Activated CD4-positive, alpha-beta T cell treated with anti-CD3 and anti-CD28 coated beads, Interleukin-2, amount 50 U/mL, for 16 hours (primary cell): ENCODE data around the gene SLC12A7.
A peak's percentile ranks its signal among the peaks of the same experiment; 100 is the strongest.

Source experiments
- DNase-seq: peaks from one replicate; pipeline ENCODE4 v3.0.0-alpha.2; 2020

Gene SLC12A7

GRCh38 chr5:1014346-1014745 is 97.5 kb downstream of the SLC12A7 start:
- no peak for DNase-seq

DNA sequence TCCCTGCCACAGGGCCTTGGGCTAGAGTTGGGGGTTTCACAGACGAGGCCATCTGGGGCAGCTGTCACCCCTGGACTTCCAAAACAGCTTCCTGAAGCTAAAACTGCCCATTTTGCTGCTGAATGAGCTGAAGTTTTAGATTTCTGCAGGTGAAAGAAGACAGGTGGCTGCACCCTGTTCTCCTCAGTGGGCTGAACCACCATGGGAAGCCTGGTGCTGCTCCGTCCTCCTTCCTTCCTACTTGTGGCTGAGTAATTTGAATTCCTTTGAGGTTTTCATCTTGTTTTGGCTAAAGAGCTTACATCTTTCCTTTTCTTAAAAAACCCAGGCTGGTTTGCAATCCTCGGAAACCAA is 97.9 kb downstream of the SLC12A7 start:
- DNase-seq: no peak

- DNase-seq: no peak
Measured at GRCh38 chr5:1013238-1013947, 98.5 kb downstream of the SLC12A7 start.

DNA sequence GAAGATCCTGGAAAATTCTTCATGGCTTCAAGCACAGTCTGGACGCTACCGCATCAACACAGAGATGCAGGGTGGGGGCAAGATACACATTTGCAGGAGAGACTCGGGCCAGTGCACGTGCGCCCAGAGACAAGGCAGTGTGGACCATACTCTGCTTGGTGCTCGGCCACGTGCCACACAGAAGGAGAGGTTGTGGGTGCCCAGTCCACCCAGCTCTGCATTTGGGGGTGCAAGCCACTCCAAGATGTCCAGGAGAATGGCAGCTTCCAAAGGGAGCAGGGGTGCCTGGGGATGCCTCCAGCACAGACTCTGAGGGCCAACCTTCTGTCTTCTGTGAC is 99.0 kb downstream of the SLC12A7 start:
- no peak for DNase-seq

GRCh38 chr5:1012313-1012841 is 99.5 kb downstream of the SLC12A7 start:
- DNase-seq: no peak

- no peak for DNase-seq
Measured at GRCh38 chr5:1011741-1012312, 100.0 kb downstream of the SLC12A7 start.

- DNase-seq: peak; percentile 43
Measured at GRCh38 chr5:1011226-1011631, 100.6 kb downstream of the SLC12A7 start.

- no peak for DNase-seq
Measured at GRCh38 chr5:1010641-1011046, 101.2 kb downstream of the SLC12A7 start.

DNA sequence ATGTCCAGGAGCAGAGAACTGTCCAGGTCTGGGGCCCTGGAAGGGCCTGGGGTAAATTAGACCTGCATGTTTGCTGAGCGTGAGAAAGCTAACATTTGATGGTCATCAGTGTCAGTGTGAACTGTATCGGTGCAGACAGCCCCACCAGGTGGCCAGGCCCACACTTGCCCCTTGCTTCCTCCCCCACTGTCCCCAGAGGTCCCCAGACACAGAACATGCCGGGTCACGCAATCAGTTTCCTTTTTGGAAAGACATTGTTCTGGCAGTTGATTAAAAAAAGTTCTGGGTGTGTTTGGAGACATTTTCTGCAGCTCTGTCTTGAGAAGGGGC is 101.7 kb downstream of the SLC12A7 start:
- no peak for DNase-seq

DNA sequence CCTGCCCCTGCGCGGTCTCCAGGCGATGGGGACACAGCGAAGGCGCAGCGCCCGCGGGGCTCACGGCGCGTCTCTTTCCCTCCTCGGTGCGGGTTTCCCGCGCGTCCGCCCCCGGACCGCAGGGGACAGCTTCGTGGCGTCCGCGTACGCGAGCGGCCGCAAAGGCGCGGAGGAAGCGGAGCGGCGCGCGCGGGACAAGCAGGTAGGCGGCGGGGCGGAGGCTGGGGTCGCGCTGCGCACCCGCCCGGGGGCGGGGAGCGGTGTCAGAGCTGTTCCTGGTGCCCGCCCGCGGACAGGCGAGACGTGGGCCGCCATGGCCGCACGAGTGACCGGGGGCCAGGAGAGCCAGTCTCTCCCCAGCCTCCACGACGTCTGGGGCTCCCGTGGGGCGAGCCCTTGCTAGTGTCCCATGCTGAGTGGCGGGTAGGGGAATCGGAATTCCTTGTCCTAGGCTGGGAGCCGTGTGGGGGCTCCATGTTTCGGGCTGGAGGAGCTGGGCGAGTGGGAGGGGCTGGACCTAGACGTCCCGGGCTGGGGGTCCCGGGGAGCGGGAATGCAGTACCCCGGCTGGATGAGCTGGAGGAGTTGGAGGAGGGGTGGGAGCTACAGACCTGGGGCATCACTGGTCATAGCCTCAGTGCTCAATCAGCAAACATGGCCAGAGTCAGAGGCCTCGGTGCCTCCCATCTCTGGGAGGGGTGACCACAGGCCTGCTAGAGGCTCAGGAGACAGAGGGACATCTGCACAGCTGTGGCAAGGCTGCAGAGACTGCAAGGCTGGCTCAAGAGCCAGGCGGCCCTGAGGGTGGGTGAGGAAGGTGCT is 102.3 kb downstream of the SLC12A7 start:
- no peak for DNase-seq

GRCh38 chr5:1008451-1009358 is 103.2 kb downstream of the SLC12A7 start, which contains the start of gene NKD2:
Gene NKD2, plus strand, starts transcription at chr5:1008802. Its CDS starts 256 bp downstream, at chr5:1009058.
- peak; percentile 24 for DNase-seq

DNA sequence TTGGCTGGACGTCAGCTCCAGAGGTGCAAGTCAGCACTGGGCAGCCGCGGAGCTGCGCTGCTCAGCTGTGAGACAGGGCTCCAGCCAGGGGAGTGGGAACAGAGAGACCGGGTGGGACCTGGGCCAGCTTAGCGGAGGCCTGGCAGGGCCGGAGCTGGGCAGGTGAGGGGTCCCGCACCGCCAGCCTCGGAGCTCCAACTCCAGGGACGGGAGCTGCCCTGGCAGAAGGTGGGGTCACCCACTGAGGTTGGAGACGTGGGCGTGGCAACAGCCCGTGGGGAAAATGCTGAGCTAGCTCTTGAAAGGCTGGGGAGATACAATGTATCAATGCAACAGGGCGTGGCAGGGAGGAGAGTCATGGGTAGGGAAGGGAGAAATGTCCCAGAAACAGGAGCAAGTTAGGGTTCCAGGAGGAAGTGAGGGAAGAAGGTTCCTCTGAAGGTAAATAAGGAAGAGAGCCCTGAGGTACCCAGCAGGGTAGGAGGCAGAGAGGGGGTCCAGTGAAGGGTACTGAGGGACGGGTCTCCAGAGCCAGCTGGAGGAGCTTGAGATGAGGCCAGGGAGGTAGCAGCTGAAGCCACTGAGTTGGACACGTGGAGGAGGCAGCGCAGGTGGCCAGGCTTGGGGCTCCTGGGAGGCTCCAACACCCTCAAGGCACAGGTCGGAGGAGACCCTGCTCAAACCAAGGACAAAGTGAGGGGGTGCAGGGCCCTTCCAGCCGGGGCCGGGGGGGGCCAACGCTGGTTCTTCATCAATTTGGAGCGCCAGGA is 104.0 kb downstream of the SLC12A7 start:
- DNase-seq: no peak

DNA sequence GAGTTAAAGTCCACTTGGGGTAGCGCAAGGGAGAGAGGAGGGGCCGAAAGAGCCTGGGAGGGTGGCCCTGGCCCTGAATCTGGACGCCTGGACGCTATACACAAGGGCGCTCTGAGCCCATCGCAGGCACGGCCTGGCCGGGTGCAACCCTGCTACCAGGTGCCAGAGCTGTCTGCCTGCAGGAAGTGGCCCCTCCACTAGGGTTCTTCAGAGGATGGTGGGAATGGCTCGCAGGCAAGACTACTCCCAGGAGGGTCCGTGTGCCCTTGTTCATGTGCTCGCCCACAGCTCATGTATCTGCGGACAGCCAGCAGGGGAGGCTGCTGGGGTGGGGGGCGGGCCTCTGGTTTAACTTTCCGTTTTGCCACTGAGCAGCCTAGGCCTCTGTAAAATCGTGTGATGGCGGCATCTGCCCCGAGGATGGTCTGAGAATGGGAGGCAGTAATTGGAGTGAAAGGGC is 104.6 kb downstream of the SLC12A7 start:
- DNase-seq: no peak

DNA sequence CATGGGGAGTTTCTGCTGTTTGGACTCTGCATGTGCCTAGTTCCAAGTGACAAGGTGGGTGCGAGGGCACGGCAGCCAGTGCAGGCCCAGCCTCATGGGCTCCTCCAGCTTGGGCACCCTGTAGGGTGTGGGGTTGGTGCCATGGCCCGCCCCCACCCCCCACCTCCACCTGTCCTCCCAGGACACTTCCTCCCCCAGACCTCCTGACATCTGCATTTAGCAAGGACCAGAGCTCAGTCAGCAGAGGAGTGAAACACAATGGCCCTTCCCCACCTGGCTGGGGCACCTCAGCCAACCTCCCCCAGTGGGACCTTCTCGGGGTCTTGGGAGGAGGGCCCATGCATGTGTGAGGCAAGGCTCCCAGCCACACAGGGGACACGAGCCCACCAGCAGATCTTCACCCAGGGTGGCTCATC is 105.2 kb downstream of the SLC12A7 start:
- DNase-seq: no peak

GRCh38 chr5:1005904-1006655 is 105.8 kb downstream of the SLC12A7 start:
- no peak for DNase-seq

- DNase-seq: no peak
Measured at GRCh38 chr5:1005249-1005851, 106.5 kb downstream of the SLC12A7 start.

GRCh38 chr5:1004461-1005248 is 107.2 kb downstream of the SLC12A7 start:
- no peak for DNase-seq

- DNase-seq: no peak
Measured at GRCh38 chr5:1003296-1003937, 108.4 kb downstream of the SLC12A7 start.

DNA sequence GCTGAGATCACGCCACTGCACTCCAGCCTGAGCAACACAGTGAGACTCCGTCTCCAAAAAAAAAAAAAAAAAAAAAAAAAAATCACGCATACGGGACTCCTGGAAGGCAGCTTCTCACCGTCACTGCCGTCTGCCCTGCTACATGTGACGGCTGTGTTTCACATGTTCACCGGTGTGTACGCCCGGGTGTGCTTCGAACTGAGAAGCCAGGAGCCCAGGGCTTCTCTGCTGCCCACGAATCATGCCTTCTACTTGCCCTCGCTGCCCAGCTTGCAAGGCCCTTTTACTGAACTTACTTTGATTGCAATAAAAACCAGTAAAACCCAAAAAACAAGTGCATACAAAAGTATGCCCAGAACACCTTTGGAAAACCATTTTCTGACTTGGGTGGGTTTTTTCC is 109.0 kb downstream of the SLC12A7 start:
- DNase-seq: no peak

GRCh38 chr5:1002271-1002546 is 109.7 kb downstream of the SLC12A7 start:
- DNase-seq: no peak
